Measurements from ENCODE around the gene TMEM69. TPM values are rescaled to one million over a fixed set of nuclear protein-coding genes. Genes with fewer than 3 reads are reported as not detected.
A peak's percentile ranks its signal among the peaks of the same experiment; 100 is the strongest.

The TMEM69 gene
- total and polyA plus RNA-seq, 2 of the 4 experiments (the other 2 are of a cell fraction), result 19.9 to 33.6 TPM

DNA sequence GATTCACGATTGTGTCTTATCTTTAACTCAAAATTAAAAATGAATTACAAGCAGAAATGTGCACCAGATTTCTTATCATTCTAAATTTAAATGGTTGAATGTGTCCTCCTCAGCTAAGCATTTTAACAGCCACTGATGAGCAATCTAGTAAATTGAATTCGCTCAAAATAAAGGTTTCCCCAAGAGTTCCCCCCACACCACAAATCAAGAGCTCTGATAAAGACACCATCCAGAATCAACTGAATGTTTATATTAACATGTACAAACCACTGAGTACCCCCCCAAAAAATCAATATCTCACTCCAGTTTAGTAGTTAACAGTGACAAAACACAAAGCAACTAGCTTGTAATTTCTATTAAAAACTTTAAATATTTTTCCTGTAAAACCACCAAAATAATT is 3.6 kb upstream of the TMEM69 start:
- intact Hi-C loops (cut with micrococcal nuclease) (loop anchor here (10.0 kb wide), 1 partner anchor 160 kb away; no protein-coding TSS in a partner anchor), in situ Hi-C loops (cut with MboI; ENCODE audit: low sequenced_read_pairs) (no loop called here)

More for the DNA sequence above, 3.6 kb upstream of the TMEM69 start:
- Histone ChIP-seq H4K8ac (ENCODE audit: low read depth in 2 of 2, low read length in 2 of 2) (no peak overlapping the region), H3K56ac (ENCODE audit: extremely low read depth, insufficient read depth, low read length) (no peak overlapping the region), H3K36me3 (ENCODE audit: control insufficient read depth, insufficient read depth, low read length) (no peaks in the 10 kb centered on the region), H3K4me3 (ENCODE audit: insufficient read depth, low read depth, low read length) (no peak overlapping the region), H4K5ac (ENCODE audit: low read depth, low read length) (no peak overlapping the region), H4K91ac (ENCODE audit: insufficient read depth, low read depth, low read length) (no peak overlapping the region), H3K4ac (ENCODE audit: low read depth, low read length) (no peak overlapping the region), H2BK120ac (ENCODE audit: low read depth, low read length) (no peak overlapping the region), H3K18ac (ENCODE audit: low read depth, low read length) (no peak overlapping the region), H2AK5ac (ENCODE audit: low read depth, low read length) (no peak overlapping the region), H3K79me1 (ENCODE audit: low read depth in 1 of 2, low read length in 2 of 2) (peaks cover 0 to 44% of the 10 kb centered on the region in 2 experiments; a peak in 3 of 4 replicates), H3K27me3 (ENCODE audit: control insufficient read depth, insufficient read depth, low read length) (no peaks in the 10 kb centered on the region), H2AK9ac (replicated peaks; ENCODE audit: low read depth, low read length, poor library complexity) (no peak overlapping the region), H2BK20ac (ENCODE audit: low read depth, low read length) (no peak overlapping the region), H2AFZ (replicated peaks; ENCODE audit: low read length, poor library complexity) (no peak overlapping the region), H4K20me1 (ENCODE audit: insufficient read depth, low read length) (peaks cover 43% of the 10 kb centered on the region), H3K9ac (ENCODE audit: low read depth, low read length) (no peak overlapping the region), H2BK5ac (ENCODE audit: low read depth, low read length, poor library complexity, severe bottlenecking) (no peak overlapping the region), H3K4me1 (ENCODE audit: control insufficient read depth, insufficient read depth, low read length) (peaks cover 1% of the 10 kb centered on the region), H3K9me3 (ENCODE audit: control insufficient read depth, insufficient read depth, low read length) (no peaks in the 10 kb centered on the region), H3K14ac (replicated peaks; ENCODE audit: low read depth, low read length) (no peak overlapping the region), H3K27ac (ENCODE audit: insufficient read depth, low read length) (no peak overlapping the region), H3K9me1 (ENCODE audit: insufficient read depth, low read length) (peaks cover 9% of the 10 kb centered on the region), H3K4me2 (ENCODE audit: low read depth, low read length) (peak overlapping the region; percentile 16; the same call in 1 of the 2 replicates), H3K23ac (ENCODE audit: low read depth, low read length) (no peak overlapping the region; the same call in 1 of the 2 replicates), H2BK15ac (ENCODE audit: low read depth, low read length) (no peak overlapping the region)
- dilution Hi-C loops (cut with HindIII; ENCODE audit: low sequenced_read_pairs, unreplicated experiment), result no loop called here
- TSS peak; percentile 10 for BruUV-seq (replicated peaks)
- TF ChIP-seq RAD21 (IDR thresholded peaks at IDR 0.05; ENCODE audit: low read length) (no peak), CEBPB (IDR thresholded peaks at IDR 0.05; ENCODE audit: low read depth, low read length) (no peak), POLR2A (IDR thresholded peaks at IDR 0.05; ENCODE audit: low read depth, low read length) (no peak), MAZ (IDR thresholded peaks at IDR 0.05; ENCODE audit: borderline replicate concordance, low read depth, low read length) (no peak), CHD1 (IDR thresholded peaks at IDR 0.05; ENCODE audit: low read depth, low read length) (no peak), USF2 (IDR thresholded peaks at IDR 0.05; ENCODE audit: low read depth, low read length) (no peak), NFE2L2 (IDR thresholded peaks at IDR 0.05; ENCODE audit: low read depth, low read length) (no peak), FOS (IDR thresholded peaks at IDR 0.05; ENCODE audit: low read depth, low read length) (no peak), RCOR1 (IDR thresholded peaks at IDR 0.05; ENCODE audit: insufficient replicate concordance, low read length) (no peak), ELK1 (IDR thresholded peaks at IDR 0.05; ENCODE audit: borderline replicate concordance, low read depth, low read length) (no peak), BHLHE40 (IDR thresholded peaks at IDR 0.05; ENCODE audit: low read depth, low read length) (no peak), SMC3 (IDR thresholded peaks at IDR 0.05; ENCODE audit: low read depth, low read length) (no peak)
- TF ChIP-seq, protein P1, sequence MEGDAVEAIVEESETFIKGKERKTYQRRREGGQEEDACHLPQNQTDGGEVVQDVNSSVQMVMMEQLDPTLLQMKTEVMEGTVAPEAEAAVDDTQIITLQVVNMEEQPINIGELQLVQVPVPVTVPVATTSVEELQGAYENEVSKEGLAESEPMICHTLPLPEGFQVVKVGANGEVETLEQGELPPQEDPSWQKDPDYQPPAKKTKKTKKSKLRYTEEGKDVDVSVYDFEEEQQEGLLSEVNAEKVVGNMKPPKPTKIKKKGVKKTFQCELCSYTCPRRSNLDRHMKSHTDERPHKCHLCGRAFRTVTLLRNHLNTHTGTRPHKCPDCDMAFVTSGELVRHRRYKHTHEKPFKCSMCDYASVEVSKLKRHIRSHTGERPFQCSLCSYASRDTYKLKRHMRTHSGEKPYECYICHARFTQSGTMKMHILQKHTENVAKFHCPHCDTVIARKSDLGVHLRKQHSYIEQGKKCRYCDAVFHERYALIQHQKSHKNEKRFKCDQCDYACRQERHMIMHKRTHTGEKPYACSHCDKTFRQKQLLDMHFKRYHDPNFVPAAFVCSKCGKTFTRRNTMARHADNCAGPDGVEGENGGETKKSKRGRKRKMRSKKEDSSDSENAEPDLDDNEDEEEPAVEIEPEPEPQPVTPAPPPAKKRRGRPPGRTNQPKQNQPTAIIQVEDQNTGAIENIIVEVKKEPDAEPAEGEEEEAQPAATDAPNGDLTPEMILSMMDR (conservative IDR thresholded peaks at IDR 0.05; ENCODE audit: low read depth, low read length), result no peak
- ChIA-PET POLR2A (ENCODE audit: unreplicated experiment) (no interaction called here), CTCF (no interaction called here)
- no peak for DNase-seq
- no CpG with 5 or more reads among the region's 2 CpGs for WGBS, 2 experiments (ENCODE audit: extremely low coverage in 2 of 2, insufficient read length in 1 of 2)
- no peak for ATAC-seq (ENCODE audit: low read depth)
